HTERT RPE-1 (cell line): Measurements from ENCODE around the gene CACNA1I.

Experiments used
- in situ Hi-C: fragments of 300-500 bp; cut with MboI; formaldehyde crosslinking; loops from 4 replicates; pipeline ENCODE4 v1.14.3; 2020; ENCODE audit warnings: low sequenced_read_pairs

Gene CACNA1I

GRCh38 chr22:39621826-39622225 is 51.3 kb downstream of the CACNA1I start:
- in situ Hi-C loops = no loop called here

- in situ Hi-C loops = no loop called here
Measured at GRCh38 chr22:39622881-39623367, 52.4 kb downstream of the CACNA1I start.

GRCh38 chr22:39623603-39624500 is 53.3 kb downstream of the CACNA1I start:
- in situ Hi-C loops = no loop called here

- in situ Hi-C loops = no loop called here
Measured at GRCh38 chr22:39624501-39624821, 53.9 kb downstream of the CACNA1I start.

- in situ Hi-C loops = no loop called here
Measured at GRCh38 chr22:39625569-39626537, 55.3 kb downstream of the CACNA1I start.

GRCh38 chr22:39627208-39627607 is 56.7 kb downstream of the CACNA1I start:
- in situ Hi-C loops = no loop called here

GRCh38 chr22:39627865-39628562 is 57.5 kb downstream of the CACNA1I start:
- in situ Hi-C loops = no loop called here

- in situ Hi-C loops = no loop called here
Measured at GRCh38 chr22:39628563-39629080, 58.1 kb downstream of the CACNA1I start.

GRCh38 chr22:39629851-39630250 is 59.3 kb downstream of the CACNA1I start:
- in situ Hi-C loops = no loop called here

- in situ Hi-C loops = no loop called here
Measured at GRCh38 chr22:39630721-39631120, 60.2 kb downstream of the CACNA1I start.

GRCh38 chr22:39631381-39632286 is 61.1 kb downstream of the CACNA1I start:
- in situ Hi-C loops = no loop called here

GRCh38 chr22:39634530-39635405 is 64.2 kb downstream of the CACNA1I start:
- in situ Hi-C loops = no loop called here

GRCh38 chr22:39635719-39636118 is 65.2 kb downstream of the CACNA1I start:
- in situ Hi-C loops = no loop called here

GRCh38 chr22:39638958-39639357 is 68.4 kb downstream of the CACNA1I start:
- in situ Hi-C loops = no loop called here

- in situ Hi-C loops = no loop called here
Measured at GRCh38 chr22:39641660-39642310, 71.2 kb downstream of the CACNA1I start.

- in situ Hi-C loops = no loop called here
Measured at GRCh38 chr22:39643311-39644083, 72.9 kb downstream of the CACNA1I start.

- in situ Hi-C loops = no loop called here
Measured at GRCh38 chr22:39645532-39645931, 75.0 kb downstream of the CACNA1I start.
